NCI-H128 (cell line): ENCODE data around the gene TGM3.

Source experiments
- DNase-seq: peaks from one replicate; lab custom pipeline; 2025; ENCODE audit not compliant: unreplicated experiment; lab: John Stamatoyannopoulos, UW

Gene TGM3

DNA sequence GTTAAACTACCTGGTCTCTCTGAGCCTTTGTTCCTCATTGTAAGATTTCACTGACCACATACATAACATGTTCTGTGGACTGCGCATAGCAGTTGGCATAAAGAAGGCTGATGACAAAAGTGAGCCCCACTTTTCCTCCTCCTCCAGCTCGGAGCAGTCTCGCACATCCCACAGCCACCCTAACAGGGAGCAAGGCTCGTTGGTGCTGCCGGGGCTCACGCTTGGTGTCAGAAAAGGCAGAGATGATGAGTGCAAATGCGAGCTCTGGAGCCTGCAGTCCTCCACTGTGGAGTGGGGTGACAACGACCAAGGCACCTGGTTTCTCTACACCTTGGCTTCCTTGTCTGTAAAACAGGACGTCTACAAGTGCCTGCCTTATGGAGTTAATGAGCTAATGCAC is 9.7 kb downstream of the TGM3 start:
- DNase-seq = no peak

DNA sequence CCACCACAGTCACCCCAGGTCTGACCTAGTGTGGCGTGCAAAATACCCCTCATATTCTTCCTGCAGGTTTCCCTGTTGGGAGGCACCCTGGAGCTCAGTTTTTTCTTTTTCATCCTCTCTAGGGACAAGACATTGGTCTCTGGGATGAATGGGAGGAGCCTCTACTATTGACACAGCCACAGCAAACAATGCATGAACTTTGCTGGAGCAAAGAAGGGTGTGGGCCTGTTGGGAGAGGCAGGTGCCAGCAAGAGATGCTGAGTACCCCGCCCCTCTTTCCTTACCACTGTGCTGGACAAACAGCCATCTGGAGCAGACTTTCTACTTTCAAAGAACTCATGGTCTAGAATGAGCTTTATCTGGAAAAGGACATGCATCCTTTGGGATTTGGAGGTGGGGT is 10.1 kb downstream of the TGM3 start:
- DNase-seq = no peak

DNA sequence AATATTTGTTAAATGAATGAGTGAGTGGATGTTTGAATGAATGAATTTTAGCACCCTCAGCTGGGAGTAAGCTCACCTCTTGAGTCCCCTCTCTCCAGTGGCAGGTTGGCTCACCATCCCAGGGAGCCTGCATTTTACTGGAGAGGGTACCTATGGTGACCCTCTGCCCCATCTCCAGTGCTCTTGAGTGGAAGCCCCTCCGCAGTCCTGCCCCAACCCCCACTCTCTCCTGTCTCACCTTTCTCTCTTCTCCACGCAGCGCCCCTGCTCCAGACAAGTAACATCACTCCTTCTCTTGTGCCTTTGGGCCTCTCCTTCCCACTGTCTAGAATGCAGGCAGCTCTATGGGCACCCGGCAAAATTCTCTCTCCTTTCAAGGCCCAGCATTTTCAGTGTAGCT is 11.3 kb downstream of the TGM3 start:
- no peak for DNase-seq

DNA sequence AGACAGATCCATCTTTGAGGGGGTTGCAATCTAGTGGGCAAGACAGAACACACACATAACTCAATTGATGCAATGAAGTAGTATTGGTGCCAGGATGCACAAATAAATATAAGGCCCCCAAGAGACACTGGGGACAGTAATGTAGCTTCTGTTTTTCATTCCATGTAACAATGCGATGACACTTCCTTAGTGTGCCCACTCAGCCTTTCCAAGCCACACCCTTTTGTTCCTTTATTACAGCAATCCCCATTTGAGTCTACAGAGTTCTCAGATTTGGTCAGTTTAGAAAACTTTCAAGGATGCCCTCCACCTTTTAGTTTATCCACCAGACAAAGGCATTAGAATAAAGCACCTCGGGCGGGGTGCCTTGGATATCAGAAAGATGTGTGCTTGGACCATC is 15.5 kb downstream of the TGM3 start:
- DNase-seq = no peak

DNA sequence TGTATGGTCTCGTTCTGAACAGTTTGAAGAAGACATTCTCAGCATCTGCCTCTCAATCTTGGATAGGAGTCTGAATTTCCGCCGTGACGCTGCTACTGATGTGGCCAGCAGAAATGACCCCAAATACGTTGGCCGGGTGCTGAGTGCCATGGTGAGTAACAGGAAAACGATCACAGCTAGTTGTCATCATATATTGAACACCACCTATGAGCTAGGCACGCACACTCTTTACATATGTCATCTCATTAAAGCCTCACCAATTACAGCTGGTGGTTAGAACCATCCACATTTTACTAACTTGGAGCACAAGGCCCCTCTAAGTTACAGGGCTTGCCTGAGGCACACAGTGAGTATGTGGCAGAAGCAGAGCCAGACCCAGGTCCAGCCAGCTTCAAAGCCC is 17.1 kb downstream of the TGM3 start:
- no peak for DNase-seq

DNA sequence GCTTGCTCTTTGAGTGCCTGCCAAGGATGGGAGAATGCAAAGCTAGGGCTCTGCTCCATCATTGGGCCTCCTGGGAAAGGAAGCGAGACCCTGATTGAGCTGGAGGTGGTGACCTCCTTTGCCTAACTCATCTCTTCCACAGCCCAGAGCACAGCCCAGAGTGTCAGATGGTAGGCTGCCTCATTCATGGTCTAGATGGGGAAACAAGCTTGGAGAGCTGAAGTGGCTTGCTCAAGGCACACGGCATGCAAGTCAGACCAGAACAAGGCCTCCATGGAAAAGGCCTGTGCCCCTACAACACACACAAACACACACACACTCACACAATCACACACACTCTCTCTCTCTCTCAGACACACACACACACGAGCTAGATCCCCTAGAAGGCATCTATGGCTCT is 17.5 kb downstream of the TGM3 start:
- no peak for DNase-seq

DNA sequence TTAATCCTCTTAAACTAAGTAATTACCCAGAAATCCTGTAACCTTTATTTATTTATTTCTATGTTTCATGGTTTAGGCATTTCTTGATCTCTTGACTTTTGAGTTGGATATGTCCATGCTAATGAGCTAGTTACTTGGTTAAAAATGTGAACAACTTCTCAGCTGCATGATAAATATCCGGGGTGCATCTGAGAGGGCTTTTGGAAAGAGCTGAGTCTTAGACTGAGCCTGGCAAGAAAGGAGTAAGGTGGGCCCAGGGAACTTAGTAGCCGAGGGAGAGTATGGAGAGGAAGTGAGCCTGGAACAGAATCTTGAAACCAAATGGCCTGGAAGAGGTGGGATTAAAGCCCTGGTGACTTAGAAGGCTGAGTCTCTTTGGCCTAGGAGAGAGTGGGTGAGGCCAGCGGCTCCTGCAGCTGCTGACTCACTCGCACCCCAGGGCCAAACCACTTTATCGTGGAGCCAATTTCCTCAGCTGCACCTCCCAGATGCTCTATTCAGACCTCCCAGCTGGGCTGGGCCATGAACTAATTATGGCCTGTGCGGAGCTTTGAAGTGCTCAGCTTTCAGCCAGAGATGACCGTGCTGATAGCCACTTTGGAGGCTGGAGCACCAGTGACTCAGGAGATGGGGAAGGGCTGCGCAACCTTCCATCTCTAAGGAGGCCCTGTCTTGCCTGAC is 19.1 kb downstream of the TGM3 start:
- no peak for DNase-seq

DNA sequence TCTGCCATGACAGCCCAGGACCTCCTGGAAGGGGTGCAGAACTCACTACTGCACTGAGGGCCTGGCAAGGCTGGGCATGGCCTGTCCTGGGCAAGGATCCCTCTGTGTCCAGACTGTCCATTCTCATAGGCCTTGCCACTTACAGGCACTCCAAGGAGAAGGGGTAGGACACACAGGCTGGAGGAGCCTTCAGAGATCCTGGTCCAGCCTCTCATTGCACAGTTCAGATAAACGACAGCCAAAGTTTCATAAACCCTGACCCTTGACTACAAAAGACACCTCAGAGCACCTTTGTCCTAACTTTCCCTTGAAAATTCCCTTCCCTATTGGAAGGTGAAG is 19.6 kb downstream of the TGM3 start:
- DNase-seq = no peak

DNA sequence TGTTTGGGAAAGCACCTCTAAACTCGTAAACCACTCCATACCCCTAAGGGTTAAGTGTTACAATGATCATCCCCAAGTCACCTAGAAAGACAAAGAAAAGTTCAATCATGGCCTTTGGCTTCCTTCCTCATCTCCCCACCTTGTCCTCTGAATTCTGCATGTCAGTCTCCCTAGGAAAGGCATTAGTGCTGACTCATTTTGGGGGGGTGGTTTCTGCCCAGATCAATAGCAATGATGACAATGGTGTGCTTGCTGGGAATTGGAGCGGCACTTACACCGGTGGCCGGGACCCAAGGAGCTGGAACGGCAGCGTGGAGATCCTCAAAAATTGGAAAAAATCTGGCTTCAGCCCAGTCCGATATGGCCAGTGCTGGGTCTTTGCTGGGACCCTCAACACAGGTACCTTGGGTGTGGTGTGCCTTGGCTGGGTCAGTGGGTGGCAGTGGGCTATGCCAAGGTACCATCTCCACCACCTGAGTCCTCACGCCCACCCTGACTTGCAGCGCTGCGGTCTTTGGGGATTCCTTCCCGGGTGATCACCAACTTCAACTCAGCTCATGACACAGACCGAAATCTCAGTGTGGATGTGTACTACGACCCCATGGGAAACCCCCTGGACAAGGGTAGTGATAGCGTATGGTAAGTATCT is 21.2 kb downstream of the TGM3 start:
- DNase-seq = no peak

DNA sequence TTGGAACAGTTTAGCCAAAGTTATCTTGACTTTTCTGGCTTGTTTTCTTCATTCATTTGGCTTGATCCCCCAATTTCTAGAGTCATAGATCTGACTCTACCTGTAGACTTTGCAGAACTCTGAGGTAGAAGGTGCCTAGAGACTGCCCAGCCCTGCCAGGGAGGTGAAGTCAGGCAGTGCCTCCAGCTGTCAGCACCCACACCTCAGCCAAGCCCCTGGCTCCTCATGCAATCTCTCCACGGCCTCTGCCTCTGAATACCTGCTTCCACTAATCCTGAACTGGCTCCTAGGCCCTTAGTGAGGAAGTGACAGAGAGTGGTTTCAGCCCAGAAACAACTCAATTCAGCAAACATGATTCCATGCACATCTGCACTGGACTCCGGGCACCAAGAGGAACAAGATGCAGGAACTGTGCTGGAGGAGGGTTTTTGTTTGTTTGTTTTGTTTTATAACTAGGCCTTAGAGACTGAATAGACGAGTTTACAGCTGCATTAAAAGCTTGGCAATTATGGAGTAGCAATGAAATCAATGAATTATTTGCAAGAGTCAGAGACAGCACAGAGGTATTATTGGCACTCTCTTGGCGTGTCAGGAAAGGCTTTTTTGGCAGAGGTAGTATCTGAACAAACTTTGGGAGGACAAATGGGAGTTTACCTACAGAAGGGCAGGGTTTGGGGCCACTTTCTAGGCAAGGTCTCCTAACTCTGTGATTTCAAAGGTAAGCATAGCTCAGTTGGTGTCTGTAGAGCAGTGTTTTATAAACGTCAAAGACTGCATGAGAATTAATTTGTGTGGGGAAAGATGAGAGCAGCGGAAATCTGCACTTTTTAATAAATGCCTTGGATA is 25.2 kb downstream of the TGM3 start:
- DNase-seq = no peak

DNA sequence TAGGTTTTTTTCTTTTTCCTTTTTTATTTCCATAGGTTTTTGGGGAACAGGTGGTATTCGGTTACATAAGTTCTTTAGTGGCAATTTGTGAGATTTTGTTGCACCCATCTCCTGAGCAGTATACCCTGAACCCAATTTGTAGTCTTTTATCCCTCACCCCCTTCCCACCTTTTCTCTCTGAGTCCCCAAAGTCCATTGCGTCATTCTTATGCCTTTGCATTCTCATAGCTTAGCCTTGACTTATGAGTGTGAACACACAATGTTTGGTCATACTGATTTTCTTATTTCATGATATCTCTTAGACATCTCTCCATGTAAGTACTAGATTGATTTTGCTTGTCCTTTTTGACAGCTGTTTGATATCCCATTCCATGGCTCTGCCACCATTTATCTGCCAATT is 27.2 kb downstream of the TGM3 start:
- no peak for DNase-seq

DNA sequence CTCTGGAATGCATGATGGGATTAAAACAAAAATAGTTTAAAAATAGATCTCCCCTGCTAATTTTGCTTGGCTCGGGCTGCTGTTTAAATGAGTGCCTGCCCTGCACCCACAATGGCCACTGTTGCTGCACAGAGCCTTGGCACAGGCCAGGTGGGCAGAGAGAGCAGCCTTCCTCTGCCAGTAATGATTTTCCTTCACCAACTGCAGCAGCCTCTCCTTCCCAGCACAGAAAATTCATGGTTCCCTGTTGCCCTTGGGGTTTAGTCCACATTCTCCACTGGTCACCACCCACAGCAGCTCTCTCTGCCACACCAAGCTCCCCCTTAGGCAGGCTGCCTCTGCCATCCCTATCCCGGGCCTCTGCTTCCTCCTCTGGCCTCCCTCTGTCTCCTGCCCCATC is 30.2 kb downstream of the TGM3 start:
- no peak for DNase-seq

DNA sequence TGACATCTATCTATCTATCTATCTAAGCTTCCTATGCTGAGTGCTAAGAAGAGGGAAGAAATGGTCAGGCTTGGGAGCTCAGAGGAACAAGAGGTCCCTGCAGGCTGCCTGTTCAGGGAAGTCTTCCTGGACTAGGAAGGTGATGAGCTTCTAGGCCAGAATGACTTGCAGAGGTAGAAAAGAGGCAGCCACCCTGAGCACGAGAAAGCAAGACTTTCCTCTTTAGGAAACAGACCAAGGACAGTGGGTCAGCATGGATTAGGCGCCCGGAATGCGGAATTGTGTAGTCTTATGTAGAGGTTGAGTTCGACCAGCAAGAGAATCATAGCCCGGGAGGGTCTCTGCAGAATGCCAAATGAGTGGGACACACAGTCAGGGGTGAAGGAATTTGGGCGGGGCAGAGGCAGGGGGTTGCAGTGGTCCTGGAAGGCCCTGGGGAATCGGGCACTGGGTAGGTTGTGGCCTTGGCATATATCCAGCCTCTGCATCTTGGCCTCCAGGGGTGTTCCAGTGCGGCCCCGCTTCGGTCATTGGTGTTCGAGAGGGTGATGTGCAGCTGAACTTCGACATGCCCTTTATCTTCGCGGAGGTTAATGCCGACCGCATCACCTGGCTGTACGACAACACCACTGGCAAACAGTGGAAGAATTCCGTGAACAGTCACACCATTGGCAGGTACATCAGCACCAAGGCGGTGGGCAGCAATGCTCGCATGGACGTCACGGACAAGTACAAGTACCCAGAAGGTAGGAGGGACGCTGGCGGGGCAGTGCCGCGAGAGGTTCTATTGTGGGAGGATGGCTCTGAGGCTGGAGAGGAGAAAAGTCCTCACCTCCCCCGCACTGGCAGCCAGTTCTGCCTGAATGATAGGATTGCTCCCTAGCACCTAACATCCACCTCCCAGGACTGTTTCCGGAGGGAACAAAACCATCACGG is 32.1 kb downstream of the TGM3 start:
- no peak for DNase-seq

DNA sequence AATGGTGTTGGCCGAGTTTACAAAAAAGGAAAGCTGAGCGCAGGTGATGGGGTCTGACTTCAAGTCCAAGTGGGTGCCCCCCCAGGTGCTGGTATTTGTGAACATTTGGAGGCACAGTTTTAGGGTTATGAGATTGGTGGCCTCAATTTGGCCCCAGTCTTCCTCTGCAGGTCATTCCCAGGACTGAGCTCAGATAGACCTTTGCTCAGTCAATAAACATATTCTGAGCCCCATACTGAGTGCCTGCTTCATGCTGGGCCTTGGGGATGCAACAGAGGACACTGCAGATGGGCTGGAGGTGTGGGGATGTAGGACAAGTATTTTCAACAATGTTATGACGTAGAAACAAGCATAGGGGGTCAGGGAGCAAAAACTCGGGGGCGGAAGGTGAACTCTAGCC is 33.5 kb downstream of the TGM3 start:
- DNase-seq = no peak

DNA sequence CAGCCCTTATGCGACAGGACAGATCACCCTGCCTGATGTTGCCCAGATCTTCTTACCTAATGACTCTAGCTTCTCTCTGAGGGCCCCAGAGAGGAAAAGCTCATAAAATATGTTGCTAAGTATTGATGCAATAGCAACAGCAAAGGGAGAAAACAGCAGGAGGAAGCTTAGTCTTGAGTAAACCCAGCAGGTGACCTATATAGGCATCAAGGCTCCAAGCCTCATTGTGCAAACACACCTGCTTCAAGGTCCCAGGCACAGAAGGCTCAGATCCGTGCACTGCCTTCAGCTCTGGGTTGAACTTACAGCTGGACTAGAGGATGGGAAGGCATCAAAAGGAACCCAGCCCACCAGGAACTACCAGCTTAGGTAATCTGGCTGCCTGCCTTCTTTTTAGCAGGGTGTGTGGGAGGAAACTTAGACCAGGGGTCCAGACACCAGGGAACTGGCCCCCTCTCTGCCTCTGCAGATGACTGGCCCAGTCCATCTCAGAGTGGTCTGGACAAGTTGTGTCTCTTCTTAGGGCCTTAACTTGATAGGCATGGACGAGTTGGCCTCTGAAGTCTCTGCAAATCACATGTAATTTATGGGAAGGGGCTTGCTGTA is 34.4 kb downstream of the TGM3 start:
- no peak for DNase-seq

DNA sequence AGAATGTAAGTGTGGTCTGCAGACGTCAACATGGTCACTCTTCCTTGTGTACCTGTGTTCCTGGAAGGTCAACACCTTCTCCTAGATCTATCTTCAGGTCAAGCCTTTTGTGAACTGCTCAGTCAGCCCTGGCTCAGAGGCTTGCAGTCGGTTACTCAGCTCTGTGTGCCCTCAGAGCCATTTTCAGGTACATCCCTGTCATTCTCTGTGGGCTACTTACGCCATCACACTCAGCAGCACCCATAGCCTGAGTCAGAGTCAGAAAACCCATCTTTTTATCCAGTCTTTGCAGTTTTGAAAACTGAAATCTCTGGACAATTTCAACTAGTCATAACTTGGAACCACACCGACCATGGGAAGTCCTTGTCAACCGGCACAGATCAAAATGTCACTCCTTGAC is 35.3 kb downstream of the TGM3 start:
- no peak for DNase-seq

DNA sequence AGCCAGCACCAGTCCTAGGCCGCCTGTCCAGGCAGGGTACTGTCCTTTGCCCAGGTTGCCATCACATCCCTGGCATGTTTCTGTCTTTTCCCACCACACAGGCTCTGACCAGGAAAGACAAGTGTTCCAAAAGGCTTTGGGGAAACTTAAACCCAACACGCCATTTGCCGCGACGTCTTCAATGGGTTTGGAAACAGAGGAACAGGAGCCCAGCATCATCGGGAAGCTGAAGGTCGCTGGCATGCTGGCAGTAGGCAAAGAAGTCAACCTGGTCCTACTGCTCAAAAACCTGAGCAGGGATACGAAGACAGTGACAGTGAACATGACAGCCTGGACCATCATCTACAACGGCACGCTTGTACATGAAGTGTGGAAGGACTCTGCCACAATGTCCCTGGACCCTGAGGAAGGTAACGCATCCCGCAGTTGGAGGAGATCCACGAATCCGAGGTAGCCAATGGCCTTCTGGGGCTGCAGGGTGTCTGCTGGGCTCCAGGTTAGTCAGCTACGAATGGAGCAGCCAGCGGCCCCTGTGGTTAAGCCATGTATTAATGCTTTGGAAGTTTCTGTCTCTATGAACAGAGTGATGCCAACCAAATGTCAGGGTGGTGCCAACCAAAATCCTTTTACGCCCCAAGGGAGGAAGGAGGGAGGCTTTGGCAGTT is 36.2 kb downstream of the TGM3 start:
- no peak for DNase-seq

DNA sequence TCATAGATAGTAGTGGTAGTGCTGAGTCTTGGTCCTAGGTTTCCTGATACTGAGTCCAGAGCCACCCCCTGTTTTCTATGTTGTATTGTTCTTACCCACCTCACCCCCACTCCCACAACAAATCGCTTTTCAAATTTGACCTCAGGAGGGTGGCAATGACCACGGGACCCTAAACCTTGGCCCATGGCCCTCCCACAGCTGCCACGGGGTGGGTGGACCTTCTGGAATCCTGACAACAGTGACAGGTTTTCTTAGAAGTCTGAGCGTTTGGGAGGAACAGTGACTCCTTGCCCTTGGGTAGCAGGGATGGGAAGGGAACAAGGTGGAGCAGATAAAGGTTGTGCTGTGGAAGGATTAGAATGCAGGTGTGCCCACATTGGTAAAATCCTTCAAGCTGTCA is 36.9 kb downstream of the TGM3 start:
- DNase-seq = no peak

DNA sequence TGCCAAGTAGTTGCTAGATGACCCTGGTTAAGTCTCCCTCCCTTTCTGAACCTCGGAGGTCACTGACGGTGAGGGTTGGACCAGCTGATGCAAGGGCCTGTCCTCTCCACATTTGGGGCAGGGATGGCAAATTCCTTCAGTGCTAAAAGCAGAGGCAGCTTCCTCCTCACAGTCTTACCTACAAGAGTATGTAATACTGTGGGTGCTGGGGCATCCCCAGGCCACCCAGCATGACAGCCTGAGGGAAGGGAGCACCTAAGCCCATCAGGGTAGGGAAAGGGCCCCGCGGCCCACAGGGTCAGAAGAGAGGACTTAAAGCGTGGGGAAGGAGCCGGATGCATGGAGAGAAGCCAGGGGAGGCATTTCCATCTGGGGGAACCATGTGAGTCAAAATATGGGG is 38.0 kb downstream of the TGM3 start:
- DNase-seq = no peak

DNA sequence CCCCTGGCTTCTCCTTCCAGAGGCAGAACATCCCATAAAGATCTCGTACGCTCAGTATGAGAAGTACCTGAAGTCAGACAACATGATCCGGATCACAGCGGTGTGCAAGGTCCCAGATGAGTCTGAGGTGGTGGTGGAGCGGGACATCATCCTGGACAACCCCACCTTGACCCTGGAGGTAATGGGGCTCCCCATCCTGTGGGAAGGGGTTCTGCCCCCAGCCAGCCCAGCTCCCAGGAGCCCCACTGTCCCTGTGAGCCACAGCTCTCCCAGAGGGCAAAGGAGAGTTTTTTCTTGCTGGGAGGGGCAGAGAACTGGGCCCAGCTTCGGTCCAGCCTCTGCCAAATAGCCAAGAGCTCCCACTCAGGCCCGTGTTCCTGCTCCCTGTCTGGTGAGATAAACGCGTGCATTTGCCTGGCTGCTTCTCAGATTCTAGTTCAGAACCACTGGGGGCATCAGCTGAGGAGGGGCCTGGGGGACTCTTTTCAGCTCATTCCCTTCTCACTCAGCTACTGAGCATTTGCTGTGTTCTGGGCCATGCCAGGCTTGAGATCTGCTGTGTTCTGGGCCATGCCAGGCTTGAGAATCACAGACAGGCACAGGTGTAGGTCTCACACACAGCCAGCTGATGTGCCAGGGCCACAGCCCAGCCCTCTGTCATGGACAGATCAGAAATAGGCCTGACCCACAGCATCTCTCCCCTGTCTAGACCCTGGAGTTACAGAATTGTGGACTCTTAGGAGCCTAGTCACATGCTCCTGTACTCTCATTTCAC is 39.5 kb downstream of the TGM3 start:
- DNase-seq = no peak
